ENCODE data around the gene ADCY2. TPM values are rescaled to one million over a fixed set of nuclear protein-coding genes. Genes with fewer than 3 reads are reported as not detected.

Gene ADCY2
- total RNA-seq, 1 experiment from 2014 or later = 31.3 TPM

GRCh38 chr5:7565559-7565958, 169.6 kb downstream of the ADCY2 start:
- Histone ChIP-seq H3K27me3 (ENCODE audit: insufficient read depth, low read length) (no peaks in the 10 kb centered on the region), H2AK5ac (ENCODE audit: insufficient read length, low read length) (no peak overlapping the region), H3T11ph (ENCODE audit: low read length) (no peak overlapping the region), H2BK5ac (ENCODE audit: insufficient read length, low read length) (no peak overlapping the region), H4K8ac (replicated peaks; ENCODE audit: insufficient read length, low read depth, low read length) (no peak overlapping the region), H2BK120ac (ENCODE audit: low read depth, low read length, poor library complexity, severe bottlenecking) (no peak overlapping the region), H3K56ac (ENCODE audit: insufficient read length, low read depth, low read length) (no peak overlapping the region), H4K5ac (ENCODE audit: insufficient read length, low read depth, low read length) (no peak overlapping the region), H4K20me1 (ENCODE audit: control insufficient read depth, insufficient read depth, insufficient read length) (no peaks in the 10 kb centered on the region), H3K79me2 (ENCODE audit: insufficient read depth, low read length) (no peaks in the 10 kb centered on the region), H4K91ac (ENCODE audit: insufficient read length, low read depth, low read length) (no peak overlapping the region), H2BK15ac (ENCODE audit: low read depth, low read length) (no peak overlapping the region), H3K14ac (ENCODE audit: insufficient read depth, low read length) (no peak overlapping the region), H3K18ac (ENCODE audit: insufficient read length, low read depth, low read length) (no peak overlapping the region), H2BK20ac (ENCODE audit: low read depth, low read length, poor library complexity, severe bottlenecking) (no peak overlapping the region), H3K9ac (ENCODE audit: extremely low read depth, insufficient read length, low read length) (no peak overlapping the region), H3K79me1 (ENCODE audit: insufficient read depth, low read depth, low read length, poor library complexity, severe bottlenecking) (no peaks in the 10 kb centered on the region), H3K23me2 (ENCODE audit: insufficient read length, low read depth, low read length, poor library complexity, severe bottlenecking) (no peaks in the 10 kb centered on the region), H2BK12ac (ENCODE audit: insufficient read length, low read depth, low read length) (no peak overlapping the region), H3K4me2 (ENCODE audit: insufficient read depth, insufficient read length, low read length) (no peak overlapping the region), H3K4ac (ENCODE audit: low read depth, low read length) (no peak overlapping the region), H3K23ac (ENCODE audit: insufficient read length, low read depth, low read length) (no peak overlapping the region), H2AFZ (ENCODE audit: low read length) (no peak overlapping the region), H3K9me3 (ENCODE audit: control insufficient read depth, low read depth, low read length) (no peaks in the 10 kb centered on the region), H3K4me1 (ENCODE audit: insufficient read depth, low read length) (no peaks in the 10 kb centered on the region), H3K27ac (ENCODE audit: insufficient read length, low read depth, low read length) (no peak overlapping the region)
- no peak for DNase-seq
- Mint-ChIP-seq H3K27me3 (ENCODE audit: low read depth) (no peaks in the 10 kb centered on the region), H3K36me3 (ENCODE audit: insufficient read depth in 1 of 3, low read depth in 3 of 3) (no peaks in the 10 kb centered on the region; a peak in 2 of 7 replicates), H3K4me1 (peaks cover 12 to 14% of the 10 kb centered on the region in 2 experiments), H3K9me3 (no peaks in the 10 kb centered on the region), H3K4me3 (no peak overlapping the region), H3K27ac (no peak overlapping the region)
- WGBS (ENCODE audit: extremely low coverage, insufficient read length, low lambda C conversion rate) = no CpG with 5 or more reads among the region's 2 CpGs
- no peak for TF ChIP-seq CTCF (conservative IDR thresholded peaks at IDR 0.05)

All from H9 (cell line).